ENCODE data around the gene OR2AT4.
"Not testable (repeated sequence)": the region's sequence is repeated elsewhere in the genome, so short reads cannot be mapped to it uniquely, and the experiment has no call there.

OR2AT4 gene

DNA sequence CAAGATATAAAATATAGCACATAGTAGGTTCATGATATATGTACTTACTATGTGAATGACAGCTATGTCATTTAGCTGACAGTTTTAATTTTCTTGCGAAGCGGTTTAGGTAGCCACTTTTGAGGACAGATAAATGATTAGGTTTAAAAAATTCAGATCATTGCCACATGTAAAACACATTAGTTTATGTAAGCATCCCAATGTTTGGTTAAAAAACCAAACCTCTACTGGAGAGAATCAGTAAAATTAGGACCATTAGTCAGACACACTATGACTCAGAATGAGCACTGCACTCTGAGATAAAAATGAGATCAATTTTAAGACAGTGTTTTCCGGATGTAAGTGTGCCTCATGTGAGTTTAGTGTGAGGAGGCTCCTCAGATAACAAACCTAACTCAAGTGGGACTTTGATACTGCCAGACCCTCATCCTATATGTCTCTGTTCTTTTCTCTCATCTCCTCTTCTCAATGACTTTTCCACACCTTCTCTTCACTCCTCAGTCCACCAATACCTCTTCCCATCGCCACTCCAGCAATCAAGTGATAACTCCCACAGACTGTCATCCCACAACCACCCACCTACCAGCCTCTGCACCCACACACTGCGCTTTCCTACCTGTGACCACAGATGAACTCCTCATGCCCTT is 6.8 kb upstream of the OR2AT4 start:
- no peak for DNase-seq (ENCODE audit: low read depth in 3 of 3, low spot score in 1 of 3)

DNA sequence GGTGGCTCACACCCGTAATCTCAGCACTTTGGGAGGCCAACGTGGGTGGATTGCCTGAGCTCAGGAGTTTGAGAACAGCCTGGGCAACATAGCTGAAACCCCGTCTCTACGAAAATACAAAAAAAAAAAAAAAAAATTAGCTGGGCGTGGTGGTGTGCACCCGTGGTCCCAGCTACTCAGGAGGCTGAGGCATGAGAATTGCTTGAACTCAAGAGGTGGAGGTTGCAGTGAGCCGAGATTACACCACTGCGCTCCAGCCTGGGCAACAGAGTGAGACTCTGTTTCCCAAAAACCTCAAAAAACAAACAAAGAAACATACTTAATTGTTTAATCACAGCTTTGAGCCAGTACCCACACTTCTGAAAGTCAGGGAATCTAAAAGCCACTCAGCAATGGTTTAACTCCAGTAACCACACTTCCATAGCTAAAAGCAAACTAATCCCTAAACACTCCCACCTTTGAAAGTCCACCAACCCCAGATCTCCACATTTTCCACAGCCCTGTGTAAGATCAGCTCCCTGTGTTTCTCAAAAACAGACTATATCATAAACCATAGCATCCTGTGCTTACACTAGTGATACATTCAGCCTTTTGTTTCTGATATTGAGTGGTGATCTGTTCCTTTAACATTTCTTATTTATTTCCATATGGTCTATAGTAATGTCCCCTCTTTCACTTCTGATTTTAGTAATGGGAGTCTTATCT is 4.9 kb upstream of the OR2AT4 start:
- no peak for DNase-seq (ENCODE audit: low read depth in 3 of 3, low spot score in 1 of 3)

DNA sequence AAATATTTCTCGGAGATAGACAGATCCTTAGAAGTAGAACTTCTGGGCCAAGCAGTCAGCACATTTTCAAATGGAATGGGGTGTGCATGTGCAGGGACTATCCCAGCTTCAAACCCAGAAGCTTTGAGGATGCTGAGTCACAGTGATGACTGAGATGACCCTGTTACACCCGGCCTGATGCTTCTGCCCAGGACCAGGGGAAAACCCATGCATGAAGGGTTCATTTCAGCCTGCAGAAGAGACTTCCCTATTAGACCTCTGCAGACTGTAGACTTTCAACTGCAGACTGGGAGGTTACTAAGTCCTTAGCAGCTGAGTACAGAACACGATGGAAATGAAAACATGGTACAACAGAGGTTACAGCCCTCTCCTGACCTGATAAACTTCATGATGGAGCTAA is 3.6 kb upstream of the OR2AT4 start:
- no peak for DNase-seq (ENCODE audit: low read depth in 3 of 3, low spot score in 1 of 3)

DNA sequence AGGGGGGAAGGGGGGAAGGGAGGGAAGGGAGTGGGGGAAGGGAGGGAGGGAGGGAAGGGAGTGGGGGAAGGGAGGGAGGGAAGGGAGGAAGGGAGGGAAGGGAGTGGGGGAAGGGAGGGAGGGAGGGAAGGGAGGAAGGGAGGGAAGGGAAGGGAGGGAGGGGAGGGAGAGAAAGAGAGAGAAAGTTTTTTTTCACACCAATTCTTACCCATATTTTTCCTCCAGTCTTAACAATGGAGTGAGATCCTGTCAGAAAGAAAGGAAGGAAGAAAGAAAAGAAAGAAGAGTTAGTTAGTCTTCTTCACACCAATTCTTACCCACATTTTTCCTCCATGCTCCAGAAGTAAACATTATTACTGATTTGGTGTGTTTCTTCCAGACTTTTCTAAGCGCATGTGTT is 3.0 kb upstream of the OR2AT4 start:
- no peak for DNase-seq (ENCODE audit: low read depth in 3 of 3, low spot score in 1 of 3)

DNA sequence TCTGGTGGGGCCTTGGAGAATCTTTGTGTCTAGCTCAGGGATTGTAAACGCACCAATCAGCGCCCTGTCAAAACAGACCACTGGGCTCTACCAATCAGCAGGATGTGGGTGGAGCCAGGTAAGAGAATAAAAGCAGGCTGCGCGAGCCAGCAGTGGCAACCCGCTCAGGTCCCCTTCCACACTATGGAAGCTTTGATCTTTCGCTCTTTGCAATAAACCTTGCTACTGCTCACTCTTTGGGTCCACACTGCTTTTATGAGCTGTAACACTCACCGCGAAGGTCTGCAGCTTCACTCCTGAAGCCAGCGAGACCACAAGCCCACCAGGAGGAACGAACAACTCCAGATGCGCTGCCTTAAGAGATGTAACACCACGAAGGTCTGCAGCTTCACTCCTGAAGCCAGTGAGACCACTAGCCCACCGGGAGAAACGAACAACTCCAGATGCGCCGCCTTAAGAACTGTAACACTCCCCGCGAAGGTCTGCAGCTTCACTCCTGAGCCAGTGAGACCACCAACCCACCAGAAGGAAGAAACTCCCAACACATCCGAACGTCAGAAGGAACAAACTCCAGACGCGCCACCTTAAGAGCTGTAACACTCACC is 2.3 kb upstream of the OR2AT4 start:
- DNase-seq (ENCODE audit: low read depth in 3 of 3, low spot score in 1 of 3), result not testable (repeated sequence)

DNA sequence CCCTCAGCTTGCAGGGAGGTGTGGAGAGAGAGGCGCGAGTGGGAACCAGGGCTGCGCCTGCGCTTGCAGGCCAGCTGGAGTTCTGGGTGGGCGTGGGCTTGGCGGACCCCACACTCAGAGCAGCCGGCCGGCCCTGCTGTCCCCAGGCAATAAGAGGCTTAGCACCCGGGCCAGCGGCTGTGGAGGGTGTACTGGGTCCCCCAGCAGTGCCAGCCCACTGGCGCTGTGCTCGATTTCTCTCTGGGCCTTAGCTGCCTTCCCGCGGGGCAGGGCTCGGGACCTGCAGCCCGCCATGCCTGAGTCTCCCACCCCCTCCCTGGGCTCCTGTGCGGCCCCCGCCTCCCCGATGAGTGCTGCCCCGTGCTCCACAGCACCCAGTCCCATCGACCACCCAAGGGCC is 1.5 kb upstream of the OR2AT4 start:
- not testable (repeated sequence) for DNase-seq (ENCODE audit: low read depth in 3 of 3, low spot score in 1 of 3)

DNA sequence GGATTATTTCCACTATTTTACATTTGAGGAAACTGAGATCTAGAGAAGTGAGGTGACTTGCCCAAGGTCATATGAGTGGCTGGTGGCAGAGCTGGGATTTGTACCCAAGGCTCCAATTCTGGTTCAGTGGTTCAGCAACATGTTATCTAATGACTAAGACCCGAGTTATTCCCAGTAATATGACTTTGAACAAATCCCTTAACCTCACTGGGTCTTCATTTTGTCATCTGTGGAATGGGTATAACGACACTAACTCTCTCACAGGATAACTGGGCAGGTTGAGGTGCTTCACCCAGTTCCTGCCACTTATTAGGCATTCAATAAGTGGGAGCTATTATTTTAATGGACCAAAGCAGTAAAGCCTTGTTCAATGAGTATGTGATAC is 489 bp upstream of the OR2AT4 start:
- DNase-seq (ENCODE audit: low read depth in 3 of 3, low spot score in 1 of 3), result no peak

DNA sequence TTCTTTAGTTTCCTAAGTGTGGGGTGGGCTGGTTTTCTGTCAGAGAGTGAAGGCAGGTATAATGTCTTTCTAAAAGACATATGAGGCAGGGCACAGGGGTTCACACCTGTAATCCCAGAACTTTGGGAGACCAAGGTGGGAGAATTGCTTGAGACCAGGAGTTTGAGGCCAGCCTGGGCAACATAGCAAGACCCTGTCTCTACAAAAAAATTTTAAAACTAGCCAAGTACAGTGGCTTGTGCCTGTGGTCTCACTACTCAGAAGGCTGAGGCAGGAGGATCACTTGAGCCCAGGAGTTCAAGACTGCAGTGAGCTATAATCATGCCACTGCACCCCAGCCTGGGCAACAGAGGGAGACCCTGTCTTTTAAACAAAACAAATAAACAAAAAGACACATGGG is 2.3 kb downstream of the OR2AT4 start:
- DNase-seq (ENCODE audit: low read depth in 3 of 3, low spot score in 1 of 3), result not testable (repeated sequence)

DNA sequence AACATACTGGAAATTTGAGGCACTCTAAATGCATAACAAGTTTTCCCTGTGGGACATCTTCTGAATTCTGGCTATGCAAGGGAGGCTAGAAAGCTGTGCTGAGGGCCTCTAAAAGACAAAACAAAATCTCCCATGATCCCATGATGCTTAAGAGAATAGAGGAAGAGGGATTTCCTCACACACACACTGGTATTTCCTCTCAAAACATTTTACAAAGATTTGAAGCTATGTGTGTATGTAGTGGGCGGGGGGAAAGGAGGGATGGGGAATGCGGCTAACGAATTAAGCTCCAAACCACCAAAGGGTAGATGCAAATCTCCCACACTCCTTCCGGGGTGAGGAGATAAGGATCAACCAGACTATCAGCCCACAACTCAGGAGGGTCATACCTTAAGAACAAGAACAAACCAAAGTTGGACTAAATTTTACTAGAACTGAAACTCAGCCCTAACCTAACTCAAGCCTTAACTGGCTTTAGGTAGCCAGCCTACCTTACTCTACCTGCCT is 6.0 kb downstream of the OR2AT4 start:
- no peak for DNase-seq (ENCODE audit: low read depth in 3 of 3, low spot score in 1 of 3)

DNA sequence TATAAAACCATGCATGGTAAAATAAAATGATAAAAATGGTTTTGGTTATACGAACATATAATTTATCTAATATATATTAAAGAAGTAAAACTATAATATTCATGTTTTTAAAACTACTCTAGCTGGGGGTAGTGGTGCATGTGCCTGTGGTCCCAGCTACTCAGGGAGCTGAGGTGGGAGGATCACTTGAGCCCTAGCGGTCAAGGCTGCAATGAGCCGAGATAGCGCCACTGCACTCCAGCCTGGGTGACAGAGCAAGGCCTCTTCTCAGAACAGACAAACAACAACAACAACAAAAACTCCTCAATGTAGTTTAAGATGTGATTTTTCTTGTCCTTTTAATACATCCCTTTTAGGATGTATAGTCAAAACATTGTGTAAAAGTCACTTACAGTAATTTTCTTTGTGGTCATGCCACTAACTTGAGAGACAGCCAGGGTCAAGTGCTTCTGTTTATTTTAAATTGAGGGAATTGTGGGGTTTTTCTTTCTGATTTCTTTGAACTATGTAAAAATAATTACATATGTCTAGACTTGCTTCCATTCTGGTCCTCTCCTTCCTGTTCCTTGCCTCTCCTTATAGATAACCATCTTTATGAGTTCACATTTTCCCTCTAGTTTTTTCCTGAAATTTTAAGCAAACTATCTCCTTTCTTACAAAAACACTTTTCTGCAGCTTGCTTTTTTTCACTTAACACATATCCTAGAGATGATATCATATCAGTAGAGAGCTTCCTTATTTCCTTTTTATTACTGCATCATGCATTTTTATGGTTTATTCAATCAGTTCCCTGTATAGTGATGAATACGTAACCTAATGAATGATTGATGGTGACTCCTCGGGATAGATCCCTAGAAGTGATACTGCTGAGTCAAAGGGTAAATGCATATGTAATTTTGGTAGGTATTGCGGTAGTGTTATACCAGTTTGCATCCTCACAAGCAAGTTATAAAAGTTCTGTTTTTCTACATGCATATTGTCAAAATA is 9.1 kb downstream of the OR2AT4 start:
- DNase-seq (ENCODE audit: low read depth in 3 of 3, low spot score in 1 of 3), result no peak

DNA sequence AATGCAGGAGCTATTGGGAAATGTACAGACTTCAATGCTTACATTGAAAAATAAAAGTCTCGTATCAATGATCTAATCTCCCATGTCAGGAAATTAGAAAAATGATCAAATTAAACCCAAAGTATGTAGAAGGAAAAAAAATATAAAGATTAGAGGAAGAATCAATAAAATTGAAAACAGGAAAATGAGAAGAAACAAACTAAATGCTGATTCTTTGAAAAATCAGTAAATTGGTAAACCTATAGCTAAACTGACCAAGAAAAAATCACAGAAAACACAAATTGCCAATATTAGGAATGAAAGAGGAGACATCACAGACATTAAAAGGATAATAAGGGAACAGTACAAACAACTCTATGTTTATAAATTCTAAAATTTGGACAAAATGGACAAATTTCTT is 11.8 kb downstream of the OR2AT4 start:
- no peak for DNase-seq (ENCODE audit: low read depth in 3 of 3, low spot score in 1 of 3)

DNA sequence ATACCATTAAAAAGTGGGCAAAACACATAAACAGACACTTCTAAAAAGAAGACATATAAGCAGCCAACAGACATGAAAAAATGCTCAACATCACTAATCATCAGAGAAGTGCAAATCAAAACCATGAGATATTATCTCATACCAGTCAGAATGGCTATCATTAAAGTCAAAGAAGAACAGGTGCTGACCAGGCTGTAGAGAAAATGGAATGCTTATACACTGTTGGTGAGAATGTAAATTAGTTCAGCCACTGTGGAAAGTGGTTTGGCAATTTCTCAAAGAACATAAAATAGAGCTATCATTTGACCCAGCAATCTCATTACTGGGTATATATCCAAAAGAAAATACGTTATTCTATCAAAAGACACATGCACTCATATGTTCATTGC is 13.5 kb downstream of the OR2AT4 start:
- DNase-seq (ENCODE audit: low read depth in 3 of 3, low spot score in 1 of 3), result no peak

DNA sequence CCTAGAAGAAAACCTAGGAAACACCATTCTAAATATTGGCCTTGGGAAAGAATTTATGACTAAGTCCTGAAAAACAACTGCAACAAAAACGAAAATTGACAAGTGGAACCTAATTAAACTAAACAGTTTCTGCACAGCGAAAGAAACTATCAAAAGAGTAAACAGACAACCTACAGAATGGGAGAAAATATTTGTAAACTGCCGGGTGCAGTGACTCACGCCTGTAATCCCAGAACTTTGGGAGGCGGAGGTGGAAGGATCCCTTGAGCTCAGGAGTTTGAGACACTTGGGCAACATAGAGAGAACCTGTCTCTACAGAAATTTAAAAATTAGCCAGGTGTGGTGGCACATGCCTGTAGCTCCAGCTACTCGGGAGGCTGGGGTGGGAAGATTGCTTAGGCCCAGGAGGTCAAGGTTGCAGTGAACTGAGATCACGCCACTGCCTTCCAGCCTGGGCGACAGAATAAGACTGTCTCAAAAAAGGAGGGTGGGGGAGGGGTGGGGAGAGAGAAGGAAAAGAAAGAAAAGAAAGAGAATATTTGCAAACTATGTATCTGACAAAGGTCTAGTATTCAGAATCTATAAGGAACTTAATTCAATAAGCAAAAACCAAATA is 14.0 kb downstream of the OR2AT4 start:
- DNase-seq (ENCODE audit: low read depth in 3 of 3, low spot score in 1 of 3), result no peak

DNA sequence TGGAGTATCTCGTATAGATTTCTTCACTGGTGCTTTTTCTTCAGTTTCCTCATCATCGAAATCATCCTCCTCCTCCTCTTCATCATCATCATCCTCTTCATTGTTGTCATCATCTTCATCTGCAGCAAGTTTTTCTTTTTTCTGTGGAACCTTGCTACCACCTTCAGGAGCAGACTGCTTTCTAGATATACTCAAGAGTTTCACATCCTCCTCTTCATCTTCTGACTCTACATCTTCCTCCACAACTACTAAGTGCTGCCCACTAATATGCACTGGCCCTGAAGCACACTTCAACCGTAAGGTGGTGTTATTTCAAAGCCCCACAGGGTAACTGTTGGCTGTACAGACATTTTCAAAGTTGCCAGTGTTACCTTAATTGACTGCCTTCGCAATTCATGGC is 17.1 kb downstream of the OR2AT4 start:
- no peak for DNase-seq (ENCODE audit: low read depth in 3 of 3, low spot score in 1 of 3)

DNA sequence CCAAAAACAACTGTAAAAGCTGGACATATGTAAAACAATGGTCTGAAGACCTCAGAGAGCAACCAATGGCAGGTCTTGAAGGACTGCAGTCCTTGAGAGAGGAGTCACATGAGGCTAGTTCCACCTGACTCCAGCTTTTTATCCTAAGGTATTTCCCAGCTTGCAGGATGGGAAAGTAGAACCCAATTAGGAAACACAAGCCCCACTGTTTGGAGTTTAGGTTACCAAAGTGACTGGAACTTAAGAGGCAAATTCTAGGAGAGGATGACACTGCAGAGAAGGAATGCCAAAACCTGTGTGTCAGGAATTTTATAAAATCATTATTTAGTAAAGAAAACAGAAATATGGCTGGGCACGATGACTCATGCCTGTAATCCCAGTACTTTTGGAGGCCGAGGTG is 18.4 kb downstream of the OR2AT4 start:
- DNase-seq (ENCODE audit: low read depth in 3 of 3, low spot score in 1 of 3), result no peak

DNA sequence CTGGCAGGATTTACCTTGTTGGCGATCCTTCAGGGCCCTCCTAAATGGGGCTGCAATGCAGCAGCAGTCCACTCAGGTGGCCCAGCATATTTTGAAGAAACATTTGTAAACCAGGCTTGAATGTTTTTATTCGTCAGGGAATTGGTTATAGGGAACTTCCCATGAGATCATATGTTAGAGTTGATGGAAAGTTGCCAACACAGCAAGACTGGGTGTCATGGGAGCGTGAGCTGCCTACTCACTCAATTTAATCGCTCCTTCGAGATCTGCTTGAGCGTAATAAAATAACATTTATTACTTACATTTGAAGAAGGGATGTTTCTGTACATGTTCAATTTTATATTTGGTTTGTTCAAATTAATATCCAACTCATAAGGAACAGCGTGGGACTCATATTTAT is 19.4 kb downstream of the OR2AT4 start:
- no peak for DNase-seq (ENCODE audit: low read depth in 3 of 3, low spot score in 1 of 3)

DNA sequence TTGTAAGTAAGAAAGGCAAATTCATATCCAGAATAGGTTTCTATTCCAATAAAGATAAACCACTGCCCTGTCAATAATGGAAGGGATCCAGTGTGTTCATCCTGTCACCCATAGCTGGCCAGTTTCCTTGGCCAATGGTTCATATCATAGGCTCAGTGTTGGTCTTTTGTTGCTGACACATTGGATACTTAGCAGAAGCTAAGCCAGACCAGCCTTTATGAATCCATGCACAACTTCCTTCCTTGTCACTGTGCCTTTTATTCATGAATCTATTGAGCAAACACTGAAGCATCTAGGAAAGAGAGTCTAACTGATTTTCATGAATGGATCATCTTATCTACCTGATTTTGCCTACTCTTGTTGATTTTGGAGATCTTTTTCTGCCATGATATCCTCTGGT is 20.0 kb downstream of the OR2AT4 start:
- no peak for DNase-seq (ENCODE audit: low read depth in 3 of 3, low spot score in 1 of 3)

DNA sequence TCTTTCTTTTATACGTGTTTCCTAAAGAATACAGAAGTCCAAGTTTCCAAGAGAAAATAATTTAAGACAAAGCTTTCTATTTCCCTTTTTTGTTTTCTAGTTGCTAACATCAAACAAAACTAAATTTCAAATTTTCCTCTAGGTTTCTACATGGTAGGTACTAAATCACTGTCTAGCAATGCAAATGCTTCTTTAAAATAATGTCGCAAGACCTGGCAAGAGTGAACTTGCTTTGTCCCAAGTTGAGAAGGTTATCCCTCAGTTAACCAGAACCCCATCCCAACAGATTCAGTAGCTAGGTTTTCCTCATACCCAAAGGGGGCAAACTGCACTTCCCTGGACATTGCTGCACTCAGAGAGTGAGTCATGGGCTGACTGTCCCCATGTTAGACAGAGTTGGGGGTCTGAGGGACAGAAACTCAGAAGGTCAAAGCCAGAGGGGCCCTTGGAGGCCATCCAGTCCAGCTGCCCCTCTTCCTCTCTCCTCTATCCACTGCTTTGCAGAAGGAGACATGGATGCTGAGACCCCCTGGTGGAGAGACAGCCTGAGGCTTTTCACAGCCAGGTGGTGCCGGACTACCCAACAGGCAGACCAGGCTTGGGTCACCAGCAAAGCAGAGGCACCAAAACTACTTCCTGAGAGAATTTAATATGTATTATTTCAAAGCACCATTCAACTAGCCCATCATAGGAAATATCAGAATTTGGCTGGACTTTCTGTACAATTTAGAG is 23.1 kb downstream of the OR2AT4 start:
- no peak for DNase-seq (ENCODE audit: low read depth in 3 of 3, low spot score in 1 of 3)

DNA sequence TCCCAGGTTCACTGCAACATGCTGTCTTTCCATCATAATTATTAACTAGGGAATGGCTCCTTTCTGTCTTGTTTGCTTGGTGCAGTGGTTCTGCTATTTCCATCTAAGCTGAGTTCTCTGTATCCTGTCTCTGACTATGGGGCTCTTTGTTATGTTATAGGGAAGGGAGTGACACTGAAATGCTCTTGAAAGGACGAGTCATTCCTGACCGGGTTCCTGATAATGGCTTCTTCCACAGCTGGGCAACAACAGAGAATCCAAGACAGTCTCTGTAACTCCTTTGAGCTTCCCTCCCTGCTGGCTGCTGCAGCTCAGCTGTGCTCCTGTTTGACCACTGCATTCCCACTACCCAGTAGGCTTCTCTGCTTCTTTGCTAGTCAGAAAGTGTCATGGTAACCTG is 24.1 kb downstream of the OR2AT4 start:
- DNase-seq (ENCODE audit: low read depth in 3 of 3, low spot score in 1 of 3), result no peak

DNA sequence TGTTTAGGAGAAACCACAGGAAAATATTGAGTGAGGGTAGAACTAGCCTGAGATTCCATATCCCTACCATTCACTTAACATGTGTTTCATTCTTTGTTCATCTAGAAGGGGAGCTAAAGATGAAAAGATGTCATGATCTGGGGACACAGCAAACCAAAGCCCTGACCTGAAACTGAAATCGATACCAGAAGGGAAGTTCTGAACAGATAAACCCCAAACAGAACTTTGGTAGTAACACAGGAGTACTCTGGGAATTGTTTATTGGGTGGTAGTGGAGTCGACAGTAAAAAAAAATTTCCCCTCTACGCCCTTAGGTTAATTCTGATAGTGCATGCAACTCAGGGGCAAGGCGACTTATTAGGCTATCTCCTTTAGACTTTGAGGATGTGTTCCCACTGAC is 27.2 kb downstream of the OR2AT4 start:
- no peak for DNase-seq (ENCODE audit: low read depth in 3 of 3, low spot score in 1 of 3)
